WERI-Rb-1 (cell line): ENCODE results near the gene IFT20.

Source experiments
- DNase-seq: peaks from one replicate; pipeline ENCODE4 v3.0.0-alpha.2; 2020
- H3K27ac ChIP-seq: fragments of 250-450 bp; sonication (Bioruptor Pico); 2 replicates; pipeline ENCODE4 v1.5.1; 2020; ENCODE audit warnings: mild to moderate bottlenecking, moderate library complexity
- H3K27me3 ChIP-seq: fragments of 250-450 bp; sonication (Bioruptor Pico); 2 replicates; pipeline ENCODE4 v1.5.1; 2021; ENCODE audit warnings: mild to moderate bottlenecking, low read depth, moderate library complexity; ENCODE audit not compliant: insufficient read depth, severe bottlenecking
- H3K36me3 ChIP-seq: fragments of 250-450 bp; sonication (Bioruptor Pico); 2 replicates; pipeline ENCODE4 v1.5.1; 2020; ENCODE audit warnings: mild to moderate bottlenecking, moderate library complexity
- H3K4me3 ChIP-seq: 2 replicates; pipeline ENCODE4 v1.5.1; 2011; ENCODE audit warnings: low read depth, mild to moderate bottlenecking, control low read depth, low read length
- H3K9me3 ChIP-seq: fragments of 250-450 bp; sonication (Bioruptor Pico); 2 replicates; pipeline ENCODE4 v1.5.1; 2021; ENCODE audit warnings: mild to moderate bottlenecking, moderate library complexity; ENCODE audit not compliant: severe bottlenecking
- CTCF ChIP-seq: IDR thresholded peaks from 2 replicates; pipeline ENCODE4 v1.5.1; 2011; ENCODE audit warnings: low read depth, mild to moderate bottlenecking, control low read depth, inconsistent platforms, low read length

IFT20 gene

GRCh38 chr17:28346199-28346580 is 10.9 kb upstream of the IFT20 start:
- no peak for TF ChIP-seq CTCF
- H3K27ac ChIP-seq, result no peak overlapping the region
- no peaks in the 10 kb centered on the region for H3K27me3 ChIP-seq
- H3K36me3 ChIP-seq, result peaks cover 85% of the 10 kb centered on the region
- DNase-seq, result no peak
- no peaks in the 10 kb centered on the region for H3K9me3 ChIP-seq
- H3K4me3 ChIP-seq, result no peak overlapping the region

- Histone ChIP-seq H3K4me3 (no peak overlapping the region), H3K27ac (no peak overlapping the region), H3K36me3 (peaks cover 85% of the 10 kb centered on the region), H3K9me3 (no peaks in the 10 kb centered on the region), H3K27me3 (no peaks in the 10 kb centered on the region)
- DNase-seq, result no peak
- no peak for TF ChIP-seq CTCF
These were observed 10.3 kb upstream of the IFT20 start for GRCh38 chr17:28345419-28346198.

- Histone ChIP-seq H3K27me3 (no peaks in the 10 kb centered on the region), H3K9me3 (no peaks in the 10 kb centered on the region), H3K36me3 (peaks cover 74% of the 10 kb centered on the region), H3K27ac (no peak overlapping the region), H3K4me3 (no peak overlapping the region)
- TF ChIP-seq CTCF, result no peak
- DNase-seq, result no peak
These were observed 9.2 kb upstream of the IFT20 start for GRCh38 chr17:28344435-28344901.

- H3K27me3 ChIP-seq, result no peaks in the 10 kb centered on the region
- peaks cover 73% of the 10 kb centered on the region for H3K36me3 ChIP-seq
- DNase-seq, result no peak
- no peak overlapping the region for H3K27ac ChIP-seq
- H3K9me3 ChIP-seq, result no peaks in the 10 kb centered on the region
- TF ChIP-seq CTCF, result no peak
- H3K4me3 ChIP-seq, result no peak overlapping the region
These were observed 8.7 kb upstream of the IFT20 start for GRCh38 chr17:28344011-28344410.

- DNase-seq, result no peak
- H3K4me3 ChIP-seq, result no peak overlapping the region
- H3K36me3 ChIP-seq, result peaks cover 68% of the 10 kb centered on the region
- H3K9me3 ChIP-seq, result no peaks in the 10 kb centered on the region
- no peak overlapping the region for H3K27ac ChIP-seq
- no peaks in the 10 kb centered on the region for H3K27me3 ChIP-seq
- TF ChIP-seq CTCF, result no peak
These were observed 8.2 kb upstream of the IFT20 start for GRCh38 chr17:28343491-28343932.

- H3K36me3 ChIP-seq, result peaks cover 56% of the 10 kb centered on the region
These were observed 7.0 kb upstream of the IFT20 start for GRCh38 chr17:28342313-28342712.

More at GRCh38 chr17:28342313-28342712, 7.0 kb upstream of the IFT20 start:
- H3K27me3 ChIP-seq, result no peaks in the 10 kb centered on the region
- TF ChIP-seq CTCF, result no peak
- DNase-seq, result no peak
- H3K27ac ChIP-seq, result no peak overlapping the region
- H3K9me3 ChIP-seq, result no peaks in the 10 kb centered on the region
- no peak overlapping the region for H3K4me3 ChIP-seq
